ENCODE results near the gene FMNL2.

- TF ChIP-seq GLIS3 (CRISPR knock-in tag; IDR thresholded peaks at IDR 0.05) = no peak
- no peak for TF ChIP-seq ARNTL (CRISPR knock-in tag; IDR thresholded peaks at IDR 0.05; ENCODE audit: borderline replicate concordance, low read depth)
- TF ChIP-seq TSHZ2 (CRISPR knock-in tag; IDR thresholded peaks at IDR 0.05) = no peak
- no peak for TF ChIP-seq CSRNP3 (CRISPR knock-in tag; IDR thresholded peaks at IDR 0.05)
- TF ChIP-seq PPARA (CRISPR knock-in tag; IDR thresholded peaks at IDR 0.05; ENCODE audit: borderline replicate concordance) = no peak
- TF ChIP-seq SNAI2 (CRISPR knock-in tag; IDR thresholded peaks at IDR 0.05) = no peak
- no peak for TF ChIP-seq PATZ1 (CRISPR knock-in tag; IDR thresholded peaks at IDR 0.05; ENCODE audit: borderline replicate concordance)
- no peak for TF ChIP-seq RARB (CRISPR knock-in tag; IDR thresholded peaks at IDR 0.05)
- no peak for TF ChIP-seq TOX (CRISPR knock-in tag; IDR thresholded peaks at IDR 0.05; ENCODE audit: borderline replicate concordance)
Observed at GRCh38 chr2:152372438-152372984, 37.5 kb downstream of the FMNL2 start.
